Rectal smooth muscle tissue (tissue), 1 donor: ENCODE results near the gene SEC14L6.

ENCODE experiments used
- H3K27ac ChIP-seq: one replicate; pipeline ENCODE4 v1.7.0; 2013; ENCODE audit warnings: low read depth, low read length, inconsistent platforms
- H3K27me3 ChIP-seq: one replicate; pipeline ENCODE4 v1.7.0; 2013; ENCODE audit warnings: low read length; ENCODE audit not compliant: control insufficient read depth, insufficient read depth
- H3K36me3 ChIP-seq: one replicate; pipeline ENCODE4 v1.7.0; 2013; ENCODE audit warnings: low read length; ENCODE audit not compliant: control insufficient read depth, insufficient read depth
- H3K4me1 ChIP-seq: one replicate; pipeline ENCODE4 v1.7.0; 2013; ENCODE audit warnings: low read length; ENCODE audit not compliant: control insufficient read depth, insufficient read depth
- H3K4me3 ChIP-seq: one replicate; pipeline ENCODE4 v1.7.0; 2013; ENCODE audit warnings: low read length
- H3K9ac ChIP-seq: one replicate; pipeline ENCODE4 v1.7.0; 2013; ENCODE audit warnings: low read length

The SEC14L6 gene

GRCh38 chr22:30500628-30501027 lies 45.9 kb downstream of the SEC14L6 start:
- Histone ChIP-seq H3K9ac (no peak overlapping the region), H3K27ac (no peak overlapping the region), H3K36me3 (no peaks in the 10 kb centered on the region), H3K4me1 (no peaks in the 10 kb centered on the region), H3K4me3 (no peak overlapping the region), H3K27me3 (peaks cover 22% of the 10 kb centered on the region)

GRCh38 chr22:30497466-30498150 lies 48.9 kb downstream of the SEC14L6 start:
- no peaks in the 10 kb centered on the region for H3K36me3 ChIP-seq
- no peak overlapping the region for H3K27ac ChIP-seq
- H3K4me3 ChIP-seq, result no peak overlapping the region
- no peak overlapping the region for H3K9ac ChIP-seq
- H3K27me3 ChIP-seq, result peaks cover 4% of the 10 kb centered on the region
- H3K4me1 ChIP-seq, result no peaks in the 10 kb centered on the region

- Histone ChIP-seq H3K4me1 (no peaks in the 10 kb centered on the region), H3K27ac (no peak overlapping the region), H3K27me3 (no peaks in the 10 kb centered on the region), H3K36me3 (no peaks in the 10 kb centered on the region), H3K9ac (no peak overlapping the region), H3K4me3 (no peak overlapping the region)
These were observed 51.3 kb downstream of the SEC14L6 start for GRCh38 chr22:30495041-30495784.

- Histone ChIP-seq H3K9ac (no peak overlapping the region), H3K36me3 (no peaks in the 10 kb centered on the region), H3K27me3 (no peaks in the 10 kb centered on the region), H3K4me1 (no peaks in the 10 kb centered on the region), H3K4me3 (no peak overlapping the region), H3K27ac (no peak overlapping the region)
These were observed 54.4 kb downstream of the SEC14L6 start for GRCh38 chr22:30492144-30492543.

DNA sequence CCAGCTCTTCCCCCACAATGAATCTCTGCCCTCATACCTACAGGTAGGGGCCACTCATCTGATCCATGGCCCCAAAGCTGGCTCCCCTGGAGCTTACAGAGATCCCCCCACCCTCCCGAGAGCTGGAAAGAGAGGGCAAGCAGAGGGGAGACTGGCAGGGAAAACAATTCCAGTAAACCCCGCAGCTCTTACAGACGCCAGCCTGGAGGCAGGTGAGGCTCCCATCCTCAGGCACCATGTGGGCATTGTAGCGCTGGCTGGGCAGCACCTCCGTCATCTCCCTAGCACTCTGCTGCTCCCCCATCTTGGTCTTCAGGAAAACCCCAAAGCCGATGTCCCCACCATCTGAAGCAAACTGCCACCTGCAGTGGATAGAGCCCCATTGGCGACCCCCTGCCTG lies 55.2 kb downstream of the SEC14L6 start:
- no peaks in the 10 kb centered on the region for H3K36me3 ChIP-seq
- H3K9ac ChIP-seq, result no peak overlapping the region
- H3K27me3 ChIP-seq, result no peaks in the 10 kb centered on the region

DNA sequence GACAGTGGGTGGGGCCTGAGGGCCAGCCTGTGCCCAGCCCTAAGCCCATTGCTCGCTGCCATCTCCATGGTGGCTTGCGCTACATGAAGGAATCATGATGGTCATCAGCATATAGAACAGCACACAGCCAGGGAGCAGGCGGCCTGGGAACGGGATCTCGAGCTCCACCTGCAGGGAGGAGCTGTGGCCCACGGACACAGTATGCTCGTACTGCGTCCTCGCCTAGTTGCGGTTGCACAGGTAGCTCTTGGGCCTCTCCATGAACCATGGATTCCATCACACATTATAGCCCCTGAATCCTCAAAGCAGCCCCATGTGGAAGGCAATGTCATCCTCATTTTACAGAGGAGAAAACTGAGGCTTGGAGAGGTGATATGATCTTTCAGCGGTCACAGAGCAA lies 56.1 kb downstream of the SEC14L6 start:
- Histone ChIP-seq H3K36me3 (no peaks in the 10 kb centered on the region), H3K4me1 (no peaks in the 10 kb centered on the region), H3K27me3 (no peaks in the 10 kb centered on the region), H3K27ac (no peak overlapping the region), H3K4me3 (no peak overlapping the region), H3K9ac (no peak overlapping the region)

More for the DNA sequence above, 55.2 kb downstream of the SEC14L6 start:
- no peak overlapping the region for H3K27ac ChIP-seq
- no peak overlapping the region for H3K4me3 ChIP-seq
- no peaks in the 10 kb centered on the region for H3K4me1 ChIP-seq

DNA sequence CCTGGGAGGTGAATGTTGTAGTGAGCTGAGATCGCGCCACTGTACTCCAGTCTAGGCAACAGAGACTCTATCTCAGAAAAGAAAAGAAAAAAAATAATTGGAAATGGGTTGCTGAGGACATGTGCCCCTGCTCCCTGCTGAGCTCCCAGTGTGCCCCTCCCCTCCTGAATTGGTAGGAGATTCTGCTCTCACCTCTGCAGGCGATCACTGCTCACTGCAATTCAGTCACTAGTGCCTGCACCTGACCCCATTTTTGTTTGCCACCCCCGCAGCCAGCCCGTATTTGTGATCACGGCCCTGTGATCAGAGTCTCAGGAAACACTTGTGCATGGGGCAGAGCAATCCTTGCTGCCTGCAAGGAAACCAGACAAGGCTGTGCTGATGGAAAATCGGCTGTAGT lies 58.4 kb downstream of the SEC14L6 start:
- no peak overlapping the region for H3K27ac ChIP-seq
- no peaks in the 10 kb centered on the region for H3K4me1 ChIP-seq
- H3K36me3 ChIP-seq, result no peaks in the 10 kb centered on the region
- H3K9ac ChIP-seq, result no peak overlapping the region
- H3K4me3 ChIP-seq, result no peak overlapping the region
- no peaks in the 10 kb centered on the region for H3K27me3 ChIP-seq

GRCh38 chr22:30486661-30487115 lies 59.9 kb downstream of the SEC14L6 start:
- Histone ChIP-seq H3K4me3 (no peak overlapping the region), H3K36me3 (no peaks in the 10 kb centered on the region), H3K9ac (no peak overlapping the region), H3K4me1 (no peaks in the 10 kb centered on the region), H3K27me3 (no peaks in the 10 kb centered on the region), H3K27ac (no peak overlapping the region)

- Histone ChIP-seq H3K4me3 (no peak overlapping the region), H3K36me3 (no peaks in the 10 kb centered on the region), H3K9ac (no peak overlapping the region), H3K4me1 (no peaks in the 10 kb centered on the region), H3K27me3 (no peaks in the 10 kb centered on the region), H3K27ac (no peak overlapping the region)
These were observed 60.4 kb downstream of the SEC14L6 start for GRCh38 chr22:30486118-30486517.

DNA sequence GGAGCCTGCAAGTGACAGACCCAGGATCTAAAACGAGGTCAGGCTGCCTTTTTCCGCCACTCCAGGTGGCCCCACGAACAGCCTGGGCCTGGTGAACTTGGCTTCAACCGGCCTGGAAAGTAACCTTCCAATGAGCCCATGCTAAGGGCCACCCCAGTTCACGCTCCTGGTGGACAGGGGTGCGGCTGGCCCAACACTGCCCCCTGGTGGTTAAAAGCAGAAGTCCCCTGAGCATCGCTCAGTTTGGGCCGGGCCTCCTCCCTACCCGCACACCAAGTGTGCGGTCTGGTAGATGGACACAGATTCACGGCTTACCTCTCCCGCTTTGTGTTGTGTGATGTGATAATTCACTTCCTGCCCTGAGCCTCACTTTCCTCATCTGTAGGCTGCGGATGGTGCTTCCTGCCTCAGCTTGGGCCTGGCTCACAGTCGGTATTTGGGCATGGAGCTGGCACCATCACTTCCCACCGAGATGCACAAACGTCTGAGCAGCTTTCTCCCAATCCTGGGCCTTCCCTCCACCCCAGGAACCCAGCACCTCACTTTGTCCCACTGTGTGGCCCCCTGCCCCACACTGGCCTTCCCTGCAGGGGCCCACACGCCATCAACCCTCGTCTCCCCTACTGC lies 61.1 kb downstream of the SEC14L6 start:
- H3K27ac ChIP-seq, result no peak overlapping the region
- no peaks in the 10 kb centered on the region for H3K36me3 ChIP-seq
- H3K4me3 ChIP-seq, result no peak overlapping the region
- no peak overlapping the region for H3K9ac ChIP-seq
- H3K27me3 ChIP-seq, result no peaks in the 10 kb centered on the region
- H3K4me1 ChIP-seq, result no peaks in the 10 kb centered on the region

DNA sequence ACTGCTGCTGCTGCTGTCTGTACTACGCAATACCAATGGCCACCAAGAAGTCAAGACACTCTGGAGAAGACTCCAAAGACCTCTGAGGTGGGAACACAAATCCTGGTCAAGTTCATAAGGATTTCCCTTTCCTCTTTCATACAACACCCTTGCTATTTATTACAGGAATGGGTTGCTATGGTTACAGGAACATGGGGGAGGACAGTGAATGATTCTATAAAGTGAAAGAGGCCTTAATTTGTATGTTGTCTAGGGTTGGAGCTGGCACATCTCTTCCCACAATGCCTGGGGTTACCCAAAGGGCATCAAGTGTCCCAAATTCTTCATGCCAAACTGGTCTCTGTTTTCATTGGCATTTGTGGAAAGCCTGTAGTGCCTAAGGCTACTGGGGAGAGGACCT lies 63.4 kb downstream of the SEC14L6 start:
- Histone ChIP-seq H3K36me3 (no peaks in the 10 kb centered on the region), H3K4me3 (no peak overlapping the region), H3K27me3 (no peaks in the 10 kb centered on the region), H3K4me1 (no peaks in the 10 kb centered on the region), H3K27ac (no peak overlapping the region), H3K9ac (no peak overlapping the region)

DNA sequence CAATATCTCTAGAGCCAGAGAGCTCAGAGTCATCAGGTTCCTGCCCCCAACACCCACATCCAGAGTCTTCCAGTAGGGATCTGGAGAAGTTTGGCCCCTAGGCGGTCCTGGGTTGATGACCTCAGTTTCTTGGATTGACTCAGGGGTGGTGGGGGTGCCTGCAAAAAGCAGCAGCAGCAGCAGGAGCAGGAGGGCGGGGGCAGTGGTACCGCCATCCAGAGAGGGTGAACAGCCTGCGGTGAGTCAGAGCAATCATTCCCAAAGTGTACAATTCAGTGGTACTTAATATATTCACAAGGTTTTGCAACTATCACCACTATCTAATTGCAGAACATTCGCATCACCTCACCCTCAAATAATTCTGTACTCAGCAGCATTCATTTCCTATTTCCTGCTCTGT lies 64.8 kb downstream of the SEC14L6 start:
- Histone ChIP-seq H3K4me3 (no peak overlapping the region), H3K36me3 (no peaks in the 10 kb centered on the region), H3K9ac (no peak overlapping the region), H3K27ac (no peak overlapping the region), H3K4me1 (no peaks in the 10 kb centered on the region), H3K27me3 (no peaks in the 10 kb centered on the region)
